Transverse colon (tissue), 4 donors: Measurements from ENCODE around the gene KLHL1. TPM values are rescaled to one million over a fixed set of nuclear protein-coding genes. Genes with fewer than 3 reads are reported as not detected.

ENCODE experiments used
- DNase-seq: peaks from one replicate; pipeline ENCODE4 v3.0.0-alpha.2; 2019
- H3K27ac ChIP-seq, 4 donors: fragments of 200-600 bp; sonication (generic); 2 replicates each; pipeline ENCODE4 v1.5.1; 2016 to 2018; ENCODE audit warnings: inconsistent platforms in 4 of 4
- H3K27me3 ChIP-seq: fragments of 200-600 bp; sonication (generic); 2 replicates; pipeline ENCODE4 v1.5.1; 2017; ENCODE audit warnings: inconsistent platforms
- H3K36me3 ChIP-seq, 4 donors: fragments of 200-600 bp; sonication (generic); 2 replicates each; pipeline ENCODE4 v1.5.1; 2017 to 2019; ENCODE audit warnings: inconsistent platforms in 4 of 4
- H3K4me1 ChIP-seq, 4 donors: fragments of 200-600 bp; sonication (generic); 2 replicates each; pipeline ENCODE4 v1.5.1; 2017 to 2020; ENCODE audit warnings: inconsistent platforms in 4 of 4
- H3K4me3 ChIP-seq, 4 donors: fragments of 200-600 bp; sonication (generic); 1 replicate in 1 of 4; 2 replicates in 3 of 4; pipeline versions ENCODE4 v1.5.1 to v1.6.1; 2017 to 2019; ENCODE audit warnings: inconsistent platforms in 4 of 4
- H3K9me3 ChIP-seq, 2 donors: fragments of 200-600 bp; sonication (generic); 2 replicates each; pipeline ENCODE4 v1.5.1; 2017 to 2019; ENCODE audit warnings: inconsistent platforms in 2 of 2
- CTCF ChIP-seq, 5 experiments: fragments of 200-600 bp in 3 of 5; fragments of 450-650 bp in 2 of 5; sonication (generic) in 3 of 5; IDR thresholded peaks; 1 replicate in 2 of 5; 2 replicates in 3 of 5; pipeline ENCODE4 v1.5.1; 2016 to 2017; ENCODE audit warnings: antibody characterized with exemption in 5 of 5, inconsistent platforms in 3 of 5, mild to moderate bottlenecking in 2 of 5, moderate library complexity in 1 of 5
- EP300 ChIP-seq: sonication (generic); formaldehyde crosslinking; IDR thresholded peaks from one replicate; pipeline ENCODE4 v1.6.1; 2017; ENCODE audit warnings: antibody characterized with exemption, low read depth
- POLR2A ChIP-seq: fragments of 450-650 bp; IDR thresholded peaks from one replicate; pipeline ENCODE4 v1.6.1; 2016; ENCODE audit warnings: antibody characterized with exemption, mild to moderate bottlenecking, moderate library complexity
- POLR2AphosphoS5 ChIP-seq, 3 donors: sonication (generic); formaldehyde crosslinking; IDR thresholded peaks; one replicate each; pipeline ENCODE4 v1.6.1; 2016; ENCODE audit warnings: antibody characterized with exemption in 3 of 3
- WGBS, 2 donors: methylation state at CpG; one replicate each; pipeline ENCODE4 v1.1.5; 2018; ENCODE audit warnings: low coverage in 1 of 2; 5-methylcytosine and 5-hydroxymethylcytosine counted together
- in situ Hi-C, 4 donors: fragments of 200-750 bp; cut with MboI; loops; one replicate each; pipeline versions ENCODE4 v1.15.0 to v1.15.1; 2017; ENCODE audit warnings: low sequenced_read_pairs in 3 of 4, low pct_ligation_motif_present in 1 of 4, low pct_unique_long_range_greater_than_20kb in 1 of 4
- intact Hi-C: fragments of 100-400 bp; cut with DNase I; formaldehyde crosslinking; loops from one replicate; pipeline ENCODE4 v1.15.1; 2023; ENCODE audit warnings: low total_unique reads
- total RNA-seq, 4 donors: library from RNA; depleted of rRNA; stranded (reverse); fragments of >200 nt; gene quantifications; one replicate each; pipeline ENCODE4 v1.1.0, GENCODE V29; 2016

The KLHL1 gene
- total RNA-seq, 4 donors from 2014 or later: 0.14 TPM; not detected in 3

GRCh38 chr13:69704311-69704710 lies 403.9 kb downstream of the KLHL1 start:
- Histone ChIP-seq H3K4me3 (no peak overlapping the region), H3K27me3 (no peaks in the 10 kb centered on the region), H3K9me3 (no peaks in the 10 kb centered on the region), H3K27ac (no peak overlapping the region), H3K36me3 (no peaks in the 10 kb centered on the region), H3K4me1 (no peaks in the 10 kb centered on the region)
- in situ Hi-C loops: no loop called here
- DNase-seq: no peak
- WGBS, 2 donors: 47 to 78% methylated on average over 1 of the region's 1 CpG
- intact Hi-C loops: no loop called here
- TF ChIP-seq POLR2AphosphoS5 (IDR thresholded peaks at IDR 0.05): no peak
- no peak for TF ChIP-seq CTCF (IDR thresholded peaks at IDR 0.05)

- in situ Hi-C loops (no loop called here), intact Hi-C loops (no loop called here)
- Histone ChIP-seq H3K4me1 (no peaks in the 10 kb centered on the region), H3K27ac (no peak overlapping the region), H3K27me3 (no peaks in the 10 kb centered on the region), H3K36me3 (no peaks in the 10 kb centered on the region), H3K4me3 (no peak overlapping the region), H3K9me3 (no peaks in the 10 kb centered on the region)
- no peak for TF ChIP-seq EP300
- TF ChIP-seq POLR2A: no peak
- WGBS, 2 donors: 50 to 65% methylated on average over 3 of the region's 3 CpGs
- DNase-seq: no peak
Measured at GRCh38 chr13:69690999-69691398, 417.3 kb downstream of the KLHL1 start.

- 37 to 45% methylated on average over 3 of the region's 3 CpGs for WGBS, 2 donors
- TF ChIP-seq CTCF (IDR thresholded peaks at IDR 0.05) (no peak), POLR2A (no peak), EP300 (no peak), POLR2AphosphoS5 (IDR thresholded peaks at IDR 0.05) (no peak)
- Histone ChIP-seq H3K9me3 (no peaks in the 10 kb centered on the region), H3K27me3 (no peaks in the 10 kb centered on the region), H3K27ac (no peak overlapping the region), H3K36me3 (no peaks in the 10 kb centered on the region), H3K4me1 (no peaks in the 10 kb centered on the region), H3K4me3 (no peak overlapping the region)
- intact Hi-C loops: no loop called here
- DNase-seq: no peak
- in situ Hi-C loops: no loop called here
Measured at GRCh38 chr13:69683921-69684686, 424.1 kb downstream of the KLHL1 start.

GRCh38 chr13:69681722-69682121 lies 426.5 kb downstream of the KLHL1 start:
- H3K4me1 ChIP-seq: no peaks in the 10 kb centered on the region
- DNase-seq: no peak
- H3K27me3 ChIP-seq: no peaks in the 10 kb centered on the region
- 62 to 66% methylated on average over 3 of the region's 3 CpGs for WGBS, 2 donors
- no peaks in the 10 kb centered on the region for H3K9me3 ChIP-seq
- no peak overlapping the region for H3K4me3 ChIP-seq
- H3K36me3 ChIP-seq: no peaks in the 10 kb centered on the region
- H3K27ac ChIP-seq: no peak overlapping the region
- TF ChIP-seq CTCF (IDR thresholded peaks at IDR 0.05) (no peak), EP300 (no peak), POLR2AphosphoS5 (IDR thresholded peaks at IDR 0.05) (no peak), POLR2A (no peak)
- intact Hi-C loops (no loop called here), in situ Hi-C loops (no loop called here)

GRCh38 chr13:69677343-69677742 lies 430.9 kb downstream of the KLHL1 start:
- WGBS, 2 donors: 70 to 79% methylated on average over 3 of the region's 3 CpGs
- Histone ChIP-seq H3K27ac (no peak overlapping the region), H3K4me1 (no peaks in the 10 kb centered on the region), H3K36me3 (no peaks in the 10 kb centered on the region), H3K27me3 (no peaks in the 10 kb centered on the region), H3K9me3 (no peaks in the 10 kb centered on the region), H3K4me3 (no peak overlapping the region)
- intact Hi-C loops: no loop called here
- TF ChIP-seq POLR2A (no peak), CTCF (IDR thresholded peaks at IDR 0.05) (no peak), EP300 (no peak), POLR2AphosphoS5 (IDR thresholded peaks at IDR 0.05) (no peak)
- no peak for DNase-seq
- in situ Hi-C loops: no loop called here
